Activated CD4-positive, alpha-beta T cell treated with anti-CD3 and anti-CD28 coated beads for 1 hour (primary cell): ENCODE measurements around the gene SLC27A5.
"Not testable (repeated sequence)": the region's sequence is repeated elsewhere in the genome, so short reads cannot be mapped to it uniquely, and the experiment has no call there.

ENCODE experiments used
- DNase-seq: peaks from one replicate; pipeline ENCODE4 v3.0.0-alpha.2; 2020

The SLC27A5 gene

GRCh38 chr19:58484349-58484748 lies 27.4 kb downstream of the SLC27A5 start:
- not testable (repeated sequence) for DNase-seq

GRCh38 chr19:58483776-58484175 lies 28.0 kb downstream of the SLC27A5 start:
- no peak for DNase-seq

- DNase-seq = no peak
Observed at GRCh38 chr19:58482372-58482771, 29.4 kb downstream of the SLC27A5 start.

GRCh38 chr19:58480831-58481230 lies 31.0 kb downstream of the SLC27A5 start:
- no peak for DNase-seq

GRCh38 chr19:58480481-58480830 lies 31.3 kb downstream of the SLC27A5 start:
- DNase-seq = no peak

- DNase-seq = no peak
Observed at GRCh38 chr19:58479736-58480480, 31.9 kb downstream of the SLC27A5 start.

- DNase-seq = no peak
Observed at GRCh38 chr19:58479303-58479702, 32.5 kb downstream of the SLC27A5 start.

- DNase-seq = no peak
Observed at GRCh38 chr19:58477871-58478270, 33.9 kb downstream of the SLC27A5 start.

- DNase-seq = no peak
Observed at GRCh38 chr19:58477130-58477529, 34.7 kb downstream of the SLC27A5 start.

GRCh38 chr19:58476498-58477015 lies 35.2 kb downstream of the SLC27A5 start:
- DNase-seq = no peak

GRCh38 chr19:58475714-58476497 lies 35.9 kb downstream of the SLC27A5 start, which contains the start of gene ZNF446:
TSS of gene ZNF446 (plus strand) at chr19:58476352. CDS start at chr19:58477219, 867 bp downstream.
- peak; percentile 91 for DNase-seq

GRCh38 chr19:58474997-58475713 lies 36.6 kb downstream of the SLC27A5 start:
- DNase-seq = no peak

GRCh38 chr19:58474291-58474996 lies 37.3 kb downstream of the SLC27A5 start:
- DNase-seq = no peak

GRCh38 chr19:58473775-58474174 lies 38.0 kb downstream of the SLC27A5 start:
- no peak for DNase-seq

- DNase-seq = no peak
Observed at GRCh38 chr19:58471736-58472135, 40.1 kb downstream of the SLC27A5 start.

GRCh38 chr19:58470837-58471543 lies 40.8 kb downstream of the SLC27A5 start:
- not testable (repeated sequence) for DNase-seq

- no peak for DNase-seq
Observed at GRCh38 chr19:58469241-58470013, 42.4 kb downstream of the SLC27A5 start.

- DNase-seq = no peak
Observed at GRCh38 chr19:58468216-58468839, 43.5 kb downstream of the SLC27A5 start.

GRCh38 chr19:58466760-58467589 lies 44.8 kb downstream of the SLC27A5 start, which contains the start of gene ZNF324:
TSS of gene ZNF324 (plus strand) at chr19:58467080. CDS start at chr19:58469186, 2,106 bp downstream.
- DNase-seq = peak; percentile 95
